Mesendoderm (in vitro differentiated cells): ENCODE measurements around the gene OBSCN.

Experiments used
- DNase-seq: peaks from one replicate; pipeline ENCODE4 v3.0.0; 2013
- H2AK5ac ChIP-seq: 2 replicates; pipeline ENCODE4 v1.6.1; 2013; ENCODE audit warnings: low read length, inconsistent platforms
- H2BK120ac ChIP-seq: 2 replicates; pipeline ENCODE4 v1.6.1; 2013; ENCODE audit warnings: low read depth, mild to moderate bottlenecking, low read length, moderate library complexity, mixed read lengths
- H2BK15ac ChIP-seq: replicated peaks from 2 replicates; pipeline ENCODE4 v1.6.1; 2013; ENCODE audit warnings: low read depth, mild to moderate bottlenecking, moderate library complexity
- H2BK5ac ChIP-seq: 2 replicates; pipeline ENCODE4 v1.6.1; 2013; ENCODE audit warnings: low read length, inconsistent platforms
- H3K18ac ChIP-seq: 2 replicates; pipeline ENCODE4 v1.6.1; 2013; ENCODE audit warnings: mild to moderate bottlenecking, low read length, mixed read lengths
- H3K23ac ChIP-seq: one replicate; pipeline ENCODE4 v1.6.1; 2013; ENCODE audit warnings: low read length
- H3K27ac ChIP-seq: 2 replicates; pipeline ENCODE4 v1.5.1; 2013; ENCODE audit warnings: low read depth, mild to moderate bottlenecking, inconsistent platforms, low read length, moderate library complexity
- H3K27me3 ChIP-seq: 2 replicates; pipeline ENCODE4 v1.6.1; 2013; ENCODE audit warnings: low read length, control low read depth, mild to moderate bottlenecking, inconsistent platforms; ENCODE audit not compliant: insufficient read depth, poor library complexity
- H3K36me3 ChIP-seq: 2 replicates; pipeline ENCODE4 v1.6.1; 2013; ENCODE audit warnings: low read length, inconsistent platforms; ENCODE audit not compliant: control insufficient read depth, insufficient read depth
- H3K4ac ChIP-seq: one replicate; pipeline ENCODE4 v1.6.1; 2013; ENCODE audit warnings: low read depth, mild to moderate bottlenecking, low read length, moderate library complexity
- H3K4me1 ChIP-seq: 2 replicates; pipeline ENCODE4 v1.6.1; 2013; ENCODE audit warnings: low read depth, low read length, inconsistent platforms; ENCODE audit not compliant: control insufficient read depth
- H3K4me2 ChIP-seq: 2 replicates; pipeline ENCODE4 v1.6.1; 2013; ENCODE audit warnings: low read length
- H3K4me3 ChIP-seq: 2 replicates; pipeline ENCODE4 v1.5.1; 2013; ENCODE audit warnings: mild to moderate bottlenecking, low read length
- H3K56ac ChIP-seq: one replicate; pipeline ENCODE4 v1.6.1; 2013; ENCODE audit warnings: low read length
- H3K79me1 ChIP-seq: 2 replicates; pipeline ENCODE4 v1.6.1; 2013; ENCODE audit warnings: low read length, inconsistent platforms
- H3K79me2 ChIP-seq: 2 replicates; pipeline ENCODE4 v1.6.1; 2013; ENCODE audit warnings: mild to moderate bottlenecking, low read length; ENCODE audit not compliant: control insufficient read depth, insufficient read depth
- H3K9ac ChIP-seq: 2 replicates; pipeline ENCODE4 v1.6.1; 2013; ENCODE audit warnings: low read length, inconsistent platforms
- H4K5ac ChIP-seq: one replicate; pipeline ENCODE4 v1.6.1; 2013; ENCODE audit warnings: low read length
- H4K8ac ChIP-seq: one replicate; pipeline ENCODE4 v1.6.1; 2013; ENCODE audit warnings: low read depth, mild to moderate bottlenecking, control low read depth, low read length, moderate library complexity
- WGBS: extraction: QIAGEN DNeasy Blood & Tissue Kit; methylation state at CpG from one replicate; pipeline ENCODE4 v1.1.7; 2013; ENCODE audit warnings: low lambda C conversion rate, missing lambda C conversion rate; ENCODE audit not compliant: insufficient coverage; ENCODE audit errors: extremely low coverage; 5-methylcytosine and 5-hydroxymethylcytosine counted together

The OBSCN gene

DNA sequence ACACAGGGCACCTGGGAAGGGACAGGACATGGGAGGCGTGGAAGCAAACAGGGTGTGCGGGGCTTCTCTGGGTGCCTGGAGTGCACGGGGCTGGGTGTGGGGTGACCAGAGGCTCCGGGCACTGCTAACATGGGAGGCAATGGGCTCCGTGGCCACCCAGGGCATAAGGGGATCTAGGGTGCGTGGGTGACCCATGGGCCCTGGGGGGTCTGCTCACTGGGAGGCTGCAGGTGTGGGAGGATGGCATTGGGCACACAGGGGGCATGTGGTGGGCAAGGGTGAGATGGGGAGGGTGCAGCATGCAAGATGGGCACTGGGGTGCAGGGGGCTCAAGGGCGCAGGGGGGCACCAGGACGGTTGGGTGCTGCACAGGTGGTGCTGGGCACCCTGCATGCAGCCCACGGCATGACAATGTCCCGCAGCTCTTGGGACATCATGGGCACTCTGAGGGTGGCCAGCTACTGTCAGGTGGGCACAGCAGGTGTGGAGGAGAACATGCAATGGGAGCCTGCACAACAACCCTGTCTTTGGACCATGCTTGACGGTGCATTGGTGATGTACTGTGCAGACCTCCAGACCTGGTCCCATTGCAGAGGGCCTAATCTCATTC lies 183.7 kb downstream of the OBSCN start:
- Histone ChIP-seq H2BK5ac (no peak overlapping the region), H3K27me3 (no peaks in the 10 kb centered on the region), H3K4me3 (no peak overlapping the region), H3K79me2 (no peaks in the 10 kb centered on the region), H3K4me2 (no peak overlapping the region), H3K23ac (no peak overlapping the region), H3K9ac (no peak overlapping the region), H3K4me1 (no peaks in the 10 kb centered on the region), H3K79me1 (no peaks in the 10 kb centered on the region), H3K4ac (no peak overlapping the region), H3K56ac (no peak overlapping the region), H4K8ac (no peak overlapping the region), H3K18ac (no peak overlapping the region), H4K5ac (no peak overlapping the region), H2BK120ac (no peak overlapping the region), H2BK15ac (no peak overlapping the region), H3K36me3 (peaks cover 6% of the 10 kb centered on the region), H2AK5ac (no peak overlapping the region), H3K27ac (no peak overlapping the region)
- DNase-seq = no peak
- no CpG with 5 or more reads among the region's 11 CpGs for WGBS

DNA sequence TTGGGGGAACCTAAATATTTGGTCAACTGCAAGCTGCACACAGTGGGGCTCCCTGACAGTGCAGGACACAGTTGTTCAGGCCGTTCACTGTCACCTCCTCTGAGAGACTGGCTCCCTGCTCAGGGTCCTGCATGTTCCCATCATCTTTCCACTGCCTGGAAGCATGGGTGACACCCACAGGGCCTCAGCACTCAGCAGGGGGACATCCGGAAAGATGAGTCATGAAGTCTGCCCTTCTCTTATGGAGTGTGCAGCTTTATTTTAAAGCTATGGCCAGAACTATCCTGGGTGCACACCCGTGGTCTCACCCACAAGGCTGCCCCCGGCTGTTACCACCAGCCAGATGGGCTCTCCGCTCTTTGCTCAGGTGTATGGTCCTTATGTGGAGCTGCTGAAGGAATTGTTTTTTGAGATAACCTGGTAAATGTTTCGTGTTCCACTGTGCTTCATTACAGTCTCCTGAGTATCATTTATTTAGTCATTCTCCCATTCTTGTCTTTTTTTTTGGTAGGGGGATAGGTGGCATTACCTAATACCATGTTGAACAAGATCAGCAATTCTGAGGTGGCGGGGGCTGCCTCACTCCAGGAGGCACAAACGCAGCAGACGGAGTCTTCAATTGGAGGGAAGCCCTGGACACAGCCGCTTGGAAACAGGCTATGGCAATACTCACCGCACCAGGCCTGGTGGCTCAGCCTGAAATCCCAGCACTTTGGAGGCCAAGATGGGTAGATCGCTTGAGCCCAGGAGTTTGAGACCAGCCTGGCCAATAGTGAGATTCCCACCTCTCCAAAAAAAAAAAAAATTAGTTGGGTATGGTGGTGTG lies 184.5 kb downstream of the OBSCN start:
- H4K8ac ChIP-seq = no peak overlapping the region
- H3K4me2 ChIP-seq = no peak overlapping the region
- no peak for DNase-seq
- H2BK120ac ChIP-seq = no peak overlapping the region
- H3K18ac ChIP-seq = no peak overlapping the region
- H3K4me1 ChIP-seq = no peaks in the 10 kb centered on the region
- H2BK5ac ChIP-seq = no peak overlapping the region
- no peak overlapping the region for H3K4me3 ChIP-seq
- H3K79me2 ChIP-seq = no peaks in the 10 kb centered on the region
- no peaks in the 10 kb centered on the region for H3K27me3 ChIP-seq
- no peak overlapping the region for H3K9ac ChIP-seq
- no peak overlapping the region for H2BK15ac ChIP-seq
- H3K36me3 ChIP-seq = peaks cover 8% of the 10 kb centered on the region
- no peak overlapping the region for H4K5ac ChIP-seq
- H3K4ac ChIP-seq = no peak overlapping the region
- WGBS = no CpG with 5 or more reads among the region's 12 CpGs
- H3K27ac ChIP-seq = no peak overlapping the region
- no peak overlapping the region for H3K56ac ChIP-seq
- no peaks in the 10 kb centered on the region for H3K79me1 ChIP-seq
- no peak overlapping the region for H2AK5ac ChIP-seq
- H3K23ac ChIP-seq = no peak overlapping the region

DNA sequence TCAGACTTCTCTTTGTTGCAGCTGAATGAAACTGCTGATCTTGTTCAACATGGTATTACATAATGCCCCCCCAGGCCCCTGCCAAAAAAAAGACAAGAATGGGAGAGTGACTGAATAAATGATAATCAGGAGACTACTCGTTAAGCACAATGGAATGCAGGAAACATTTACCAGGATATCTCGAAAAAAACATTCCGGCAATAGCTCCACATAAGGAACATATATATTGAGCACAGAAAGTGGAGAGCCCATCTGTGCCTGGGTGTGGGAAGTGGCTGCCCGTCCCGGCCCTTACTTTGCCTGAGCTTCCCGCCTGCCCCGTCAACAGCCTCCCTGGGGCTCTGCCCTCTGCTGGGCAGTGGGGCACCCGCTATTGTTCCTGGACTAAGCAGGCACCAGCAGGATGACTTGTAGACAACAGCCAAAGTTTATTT lies 185.4 kb downstream of the OBSCN start:
- Histone ChIP-seq H2BK15ac (no peak overlapping the region), H2BK120ac (no peak overlapping the region), H3K27ac (no peak overlapping the region), H4K8ac (no peak overlapping the region), H3K27me3 (no peaks in the 10 kb centered on the region), H2AK5ac (no peak overlapping the region), H3K18ac (no peak overlapping the region), H3K4me3 (no peak overlapping the region), H3K4me2 (no peak overlapping the region), H3K36me3 (peaks cover 9% of the 10 kb centered on the region), H3K4ac (no peak overlapping the region), H3K79me2 (no peaks in the 10 kb centered on the region), H3K56ac (no peak overlapping the region), H4K5ac (no peak overlapping the region), H2BK5ac (no peak overlapping the region), H3K9ac (no peak overlapping the region), H3K79me1 (no peaks in the 10 kb centered on the region), H3K4me1 (no peaks in the 10 kb centered on the region), H3K23ac (no peak overlapping the region)
- WGBS = no CpG with 5 or more reads among the region's 8 CpGs
- DNase-seq = peak; percentile 43

DNA sequence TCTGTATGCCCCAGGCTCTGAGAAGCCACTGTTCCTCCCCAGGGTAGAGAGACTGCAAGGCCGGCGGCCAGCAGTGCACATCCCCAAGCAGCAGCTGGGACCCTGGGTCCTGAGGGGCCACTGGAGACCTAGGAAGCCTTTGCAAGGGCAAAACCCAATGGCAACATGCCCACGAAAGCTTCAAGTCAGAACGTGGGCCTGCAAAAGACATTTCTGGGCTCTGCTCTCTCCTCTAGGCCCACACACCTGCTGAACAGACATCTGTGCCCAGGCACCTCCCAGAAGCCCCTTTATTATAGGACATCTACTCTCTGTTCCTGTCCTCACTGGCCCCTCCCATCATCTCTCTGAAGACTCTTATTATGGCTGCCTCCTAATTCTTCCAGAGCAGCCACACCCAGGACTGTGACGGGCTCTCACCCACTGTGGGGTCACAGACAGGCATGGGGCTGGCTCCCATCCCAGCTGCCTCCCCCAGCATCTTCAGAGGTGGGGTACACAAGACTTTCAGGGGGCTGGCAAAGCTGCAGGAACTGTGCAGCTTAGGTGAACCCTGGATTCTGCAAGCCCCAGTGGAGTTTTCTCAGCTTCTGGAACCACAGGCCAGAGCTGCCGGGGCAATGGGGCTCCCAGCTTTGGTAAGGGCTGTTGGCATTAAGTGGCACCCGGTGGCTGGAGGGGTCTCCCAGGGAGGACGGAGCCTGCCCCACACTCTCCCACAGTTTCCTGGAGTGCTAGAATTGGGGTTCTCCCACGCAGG lies 186.1 kb downstream of the OBSCN start:
- H2AK5ac ChIP-seq = no peak overlapping the region
- no peak overlapping the region for H3K27ac ChIP-seq
- peaks cover under 1% of the 10 kb centered on the region for H3K79me1 ChIP-seq
- H4K5ac ChIP-seq = no peak overlapping the region
- H3K4ac ChIP-seq = no peak overlapping the region
- DNase-seq = no peak
- no peak overlapping the region for H3K18ac ChIP-seq
- H2BK15ac ChIP-seq = no peak overlapping the region
- no peaks in the 10 kb centered on the region for H3K79me2 ChIP-seq
- H3K36me3 ChIP-seq = peaks cover 9% of the 10 kb centered on the region
- H3K23ac ChIP-seq = no peak overlapping the region
- H3K27me3 ChIP-seq = no peaks in the 10 kb centered on the region
- no CpG with 5 or more reads among the region's 9 CpGs for WGBS
- H3K4me3 ChIP-seq = no peak overlapping the region
- H3K56ac ChIP-seq = no peak overlapping the region
- no peak overlapping the region for H3K9ac ChIP-seq
- no peak overlapping the region for H3K4me2 ChIP-seq
- H4K8ac ChIP-seq = no peak overlapping the region
- H2BK120ac ChIP-seq = no peak overlapping the region
- no peak overlapping the region for H2BK5ac ChIP-seq
- no peaks in the 10 kb centered on the region for H3K4me1 ChIP-seq

DNA sequence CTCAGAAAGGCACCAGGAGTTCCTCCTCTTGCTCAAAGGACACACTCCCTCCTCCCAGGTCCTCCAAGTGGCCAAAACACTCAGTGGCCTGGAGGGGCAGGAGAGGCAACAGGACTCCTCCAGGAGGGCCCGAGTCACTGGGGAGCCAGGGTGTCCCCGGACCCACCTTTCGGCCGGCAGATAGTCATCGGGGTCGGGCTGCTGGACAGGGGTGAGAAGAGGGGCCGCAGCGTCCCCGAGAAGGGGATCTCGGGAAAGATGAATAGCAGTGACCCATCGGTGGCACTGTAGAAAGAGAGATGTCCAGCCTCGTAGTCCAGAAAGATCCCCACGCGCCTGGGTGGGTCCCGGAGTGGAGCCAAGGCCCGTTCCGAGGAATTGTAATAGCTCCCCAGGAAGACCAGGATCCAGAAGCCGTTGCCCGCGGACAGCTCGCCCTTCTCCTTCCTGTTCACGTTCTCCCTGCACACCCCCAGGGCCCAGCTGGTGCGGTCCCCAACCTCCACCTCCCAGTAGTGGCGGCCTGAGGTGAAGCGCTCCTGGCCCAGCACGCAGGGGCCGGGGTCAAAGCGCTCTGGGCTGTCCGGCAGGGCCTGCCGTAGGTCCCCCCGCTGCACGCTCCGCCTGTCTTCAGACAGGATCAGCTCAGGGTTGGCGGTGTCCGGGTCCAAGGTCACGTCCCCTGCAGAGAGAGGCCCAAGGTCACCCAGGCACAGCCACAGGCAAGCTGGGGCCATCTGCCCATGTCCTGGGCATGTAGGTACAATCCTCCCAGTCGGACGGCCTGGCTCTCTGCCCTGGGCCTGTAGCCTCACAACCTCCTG lies 186.9 kb downstream of the OBSCN start:
- Histone ChIP-seq H4K5ac (no peak overlapping the region), H3K4me1 (no peaks in the 10 kb centered on the region), H3K9ac (no peak overlapping the region), H2BK120ac (no peak overlapping the region), H3K36me3 (peaks cover 9% of the 10 kb centered on the region), H3K27ac (no peak overlapping the region), H3K18ac (no peak overlapping the region), H3K23ac (no peak overlapping the region), H3K4me2 (no peak overlapping the region), H4K8ac (no peak overlapping the region), H2AK5ac (no peak overlapping the region), H3K79me2 (no peaks in the 10 kb centered on the region), H2BK15ac (no peak overlapping the region), H3K27me3 (no peaks in the 10 kb centered on the region), H3K4ac (no peak overlapping the region), H3K56ac (no peak overlapping the region), H2BK5ac (no peak overlapping the region), H3K79me1 (peaks cover 2% of the 10 kb centered on the region), H3K4me3 (no peak overlapping the region)
- WGBS = no CpG with 5 or more reads among the region's 38 CpGs
- DNase-seq = no peak
